Measurements from ENCODE around the gene MPEG1. TPM values are rescaled to one million over a fixed set of nuclear protein-coding genes. Genes with fewer than 3 reads are reported as not detected.

MPEG1 gene
- total and polyA plus RNA-seq, 12 donors: 2.9 to 45.9 (median 5.9) TPM

DNA sequence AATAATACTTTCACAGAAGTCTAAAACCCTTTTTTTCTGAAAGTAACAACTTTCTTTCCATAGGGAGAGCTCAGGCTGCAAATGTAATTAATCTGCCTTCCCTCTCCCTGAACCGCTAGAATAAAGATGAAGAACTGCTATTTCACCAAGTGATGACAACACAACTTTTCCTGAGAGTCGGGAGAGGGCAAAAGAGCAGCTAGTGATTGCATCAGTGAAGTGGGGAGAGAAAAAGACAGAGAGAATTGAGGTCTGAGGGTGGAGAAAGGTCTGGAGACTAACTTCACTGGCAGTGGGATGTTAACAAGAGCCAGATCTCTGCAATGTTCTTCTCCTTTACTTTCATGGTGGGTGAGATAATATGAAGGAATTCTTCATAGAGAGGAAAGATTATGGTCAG lies 10.9 kb upstream of the MPEG1 start:
- Histone ChIP-seq H3K36me3 (no peaks in the 10 kb centered on the region), H3K9me3 (no peaks in the 10 kb centered on the region), H3K4me3 (no peak overlapping the region), H3K27ac (peak overlapping the region in 9 of 10 donors; percentile 13 to 85 (median 61)), H3K4me1 (peaks cover 0 to 71% (median 22%) of the 10 kb centered on the region in 9 donors), H3K27me3 (no peaks in the 10 kb centered on the region)
- whole genome bisulfite sequencing, 2 donors: 49 to 50% methylated on average over 2 of the region's 2 CpGs
- peak in 1 of 8 donors; percentile 27 for ATAC-seq
- intact Hi-C loops (cut with DNase I): loop anchor here in 1 of 10 donors (5.0 kb wide), 1 partner anchor 59 kb away; no protein-coding TSS in a partner anchor
- no peak for DNase-seq
- TF ChIP-seq, protein P1, sequence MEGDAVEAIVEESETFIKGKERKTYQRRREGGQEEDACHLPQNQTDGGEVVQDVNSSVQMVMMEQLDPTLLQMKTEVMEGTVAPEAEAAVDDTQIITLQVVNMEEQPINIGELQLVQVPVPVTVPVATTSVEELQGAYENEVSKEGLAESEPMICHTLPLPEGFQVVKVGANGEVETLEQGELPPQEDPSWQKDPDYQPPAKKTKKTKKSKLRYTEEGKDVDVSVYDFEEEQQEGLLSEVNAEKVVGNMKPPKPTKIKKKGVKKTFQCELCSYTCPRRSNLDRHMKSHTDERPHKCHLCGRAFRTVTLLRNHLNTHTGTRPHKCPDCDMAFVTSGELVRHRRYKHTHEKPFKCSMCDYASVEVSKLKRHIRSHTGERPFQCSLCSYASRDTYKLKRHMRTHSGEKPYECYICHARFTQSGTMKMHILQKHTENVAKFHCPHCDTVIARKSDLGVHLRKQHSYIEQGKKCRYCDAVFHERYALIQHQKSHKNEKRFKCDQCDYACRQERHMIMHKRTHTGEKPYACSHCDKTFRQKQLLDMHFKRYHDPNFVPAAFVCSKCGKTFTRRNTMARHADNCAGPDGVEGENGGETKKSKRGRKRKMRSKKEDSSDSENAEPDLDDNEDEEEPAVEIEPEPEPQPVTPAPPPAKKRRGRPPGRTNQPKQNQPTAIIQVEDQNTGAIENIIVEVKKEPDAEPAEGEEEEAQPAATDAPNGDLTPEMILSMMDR (IDR thresholded peaks at IDR 0.05): no peak

DNA sequence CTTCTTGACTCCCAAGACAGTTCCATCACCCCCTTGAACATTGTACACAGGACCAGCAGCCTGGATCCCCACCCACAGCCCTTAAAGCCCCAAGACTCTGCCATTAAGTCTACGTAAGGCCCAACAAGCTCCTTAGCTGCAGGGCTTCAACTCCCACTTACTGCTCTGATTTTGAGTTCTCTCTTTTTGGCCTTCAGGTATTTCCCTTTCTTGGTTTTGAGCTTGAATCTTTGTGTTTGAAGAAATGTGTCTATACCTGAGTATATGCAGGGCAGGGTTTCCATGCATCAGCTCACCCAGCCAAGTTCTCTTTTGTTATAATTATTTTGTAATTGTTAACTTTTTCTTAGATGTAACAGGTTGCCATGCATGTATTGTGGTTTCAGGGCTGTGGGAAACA lies 10.4 kb upstream of the MPEG1 start:
- ATAC-seq: no peak
- Histone ChIP-seq H3K4me3 (no peak overlapping the region), H3K36me3 (no peaks in the 10 kb centered on the region), H3K27ac (peak overlapping the region in 5 of 10 donors; percentile 16 to 85 (median 76)), H3K4me1 (peaks cover 0 to 75% (median 22%) of the 10 kb centered on the region in 9 donors), H3K9me3 (no peaks in the 10 kb centered on the region), H3K27me3 (no peaks in the 10 kb centered on the region)
- TF ChIP-seq, protein P1 (IDR thresholded peaks at IDR 0.05): no peak
- no peak for DNase-seq
- intact Hi-C loops (cut with DNase I): loop anchor here in 1 of 10 donors (5.0 kb wide), 1 partner anchor 59 kb away; no protein-coding TSS in a partner anchor
- 91 to 92% methylated on average over 1 of the region's 1 CpG for WGBS, 2 donors

DNA sequence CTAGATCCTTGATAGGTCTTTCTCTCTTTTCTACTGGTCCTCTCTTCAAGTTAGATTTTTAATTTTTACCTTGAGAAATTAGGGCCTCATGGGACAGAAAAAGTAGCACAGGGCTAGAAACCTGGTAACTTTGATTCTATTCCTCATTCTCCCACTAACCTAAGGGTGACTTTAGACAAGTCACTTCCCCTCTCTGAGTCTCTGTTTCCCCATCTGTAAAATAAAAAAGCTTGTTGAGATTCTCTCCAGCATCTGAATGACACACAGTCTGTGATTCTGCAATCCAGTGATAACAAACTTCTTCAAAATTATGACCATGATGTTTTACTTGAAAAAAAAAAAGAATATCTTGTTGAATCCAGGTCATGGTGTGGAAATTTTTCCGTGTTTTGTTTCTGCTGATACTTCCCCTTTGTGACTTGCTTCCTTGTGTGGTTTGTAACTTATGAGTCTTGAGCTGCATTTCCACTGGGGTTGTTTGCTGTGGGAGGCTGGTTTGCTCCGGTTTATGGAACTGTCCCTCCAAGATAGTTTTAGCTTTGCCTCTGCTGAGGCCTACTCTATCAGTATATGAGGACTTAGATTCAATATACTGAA lies 9.8 kb upstream of the MPEG1 start:
- intact Hi-C loops (cut with DNase I): loop anchor here in 1 of 10 donors (5.0 kb wide), 1 partner anchor 60 kb away; no protein-coding TSS in a partner anchor
- Histone ChIP-seq H3K27ac (peak overlapping the region in 5 of 10 donors; percentile 16 to 85 (median 66)), H3K36me3 (no peaks in the 10 kb centered on the region), H3K9me3 (no peaks in the 10 kb centered on the region), H3K4me3 (no peak overlapping the region), H3K27me3 (no peaks in the 10 kb centered on the region), H3K4me1 (peaks cover 0 to 80% (median 22%) of the 10 kb centered on the region in 9 donors)
- TF ChIP-seq, protein P1 (IDR thresholded peaks at IDR 0.05): no peak
- DNase-seq (no peak), ATAC-seq (no peak)
- 76 to 81% methylated on average over 2 of the region's 2 CpGs for WGBS, 2 donors

DNA sequence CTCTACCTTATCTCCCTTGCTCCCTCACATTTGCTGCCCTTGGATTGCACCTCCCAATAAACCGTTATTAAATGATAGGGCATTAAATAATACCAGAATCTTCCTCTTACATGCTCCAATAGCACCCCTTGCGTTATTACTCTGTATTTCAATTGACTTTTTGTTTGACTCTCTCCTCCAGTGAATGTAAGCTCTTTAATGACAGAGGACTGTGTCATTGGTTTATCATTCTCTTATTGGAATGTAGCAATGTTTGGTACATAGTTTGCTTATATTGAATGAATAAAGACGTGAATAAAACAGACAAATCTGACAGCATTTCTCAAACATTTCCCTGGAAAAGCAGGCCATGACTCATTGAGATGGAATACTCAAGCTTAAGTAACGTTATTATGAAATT lies 8.7 kb upstream of the MPEG1 start:
- peak overlapping the region in 1 of 10 donors; percentile 85 for H3K27ac ChIP-seq
- intact Hi-C loops (cut with DNase I): loop anchor here in 1 of 10 donors (5.0 kb wide), 1 partner anchor 61 kb away; no protein-coding TSS in a partner anchor
- no peak overlapping the region for H3K4me3 ChIP-seq
- no peaks in the 10 kb centered on the region for H3K36me3 ChIP-seq
- H3K27me3 ChIP-seq: no peaks in the 10 kb centered on the region
- ATAC-seq (no peak), DNase-seq (no peak)
- H3K4me1 ChIP-seq: peaks cover 0 to 87% (median 16%) of the 10 kb centered on the region in 9 donors
- TF ChIP-seq, protein P1 (IDR thresholded peaks at IDR 0.05): no peak
- 64 to 76% methylated on average over 4 of the region's 4 CpGs for WGBS, 2 donors
- no peaks in the 10 kb centered on the region for H3K9me3 ChIP-seq

Data from heart right ventricle (tissue), 16 donors.